Activated CD4-positive, alpha-beta T cell treated with anti-CD3 and anti-CD28 coated beads, Interleukin-2, amount 10 ng/mL, durations not matched to agents 24 days and 14 days (primary cell): ENCODE data around the gene NFATC3. TPM values are rescaled to one million over a fixed set of nuclear protein-coding genes. Genes with fewer than 3 reads are reported as not detected.

Experiments used
- DNase-seq: peaks from one replicate; pipeline ENCODE4 v3.0.0; 2022
- H3K27ac Mint-ChIP-seq: one replicate; pipeline ENCODE4 v1.8.0; 2022; ENCODE audit warnings: mild to moderate bottlenecking, mixed read lengths
- H3K27me3 Mint-ChIP-seq: one replicate; pipeline ENCODE4 v1.8.0; 2022; ENCODE audit warnings: mixed read lengths
- H3K36me3 Mint-ChIP-seq: one replicate; pipeline ENCODE4 v1.8.0; 2022; ENCODE audit warnings: low read depth, mild to moderate bottlenecking, mixed read lengths
- H3K4me1 Mint-ChIP-seq: one replicate; pipeline ENCODE4 v1.8.0; 2021; ENCODE audit warnings: mixed read lengths
- H3K4me3 Mint-ChIP-seq: one replicate; pipeline ENCODE4 v1.8.0; 2022; ENCODE audit warnings: mild to moderate bottlenecking, moderate library complexity, mixed read lengths
- H3K9me3 Mint-ChIP-seq: one replicate; pipeline ENCODE4 v1.8.0; 2021; ENCODE audit warnings: mixed read lengths
- intact Hi-C: fragments of 100-400 bp; cut with micrococcal nuclease; formaldehyde crosslinking; loops from one replicate; pipeline ENCODE4 v1.15.1; 2023
- total RNA-seq: library from RNA; stranded (reverse); gene quantifications from 2 replicates; pipeline ENCODE4 v1.2.3, GENCODE V29; 2022

Gene NFATC3
- total RNA-seq, 1 donor from 2014 or later = 146 TPM

DNA sequence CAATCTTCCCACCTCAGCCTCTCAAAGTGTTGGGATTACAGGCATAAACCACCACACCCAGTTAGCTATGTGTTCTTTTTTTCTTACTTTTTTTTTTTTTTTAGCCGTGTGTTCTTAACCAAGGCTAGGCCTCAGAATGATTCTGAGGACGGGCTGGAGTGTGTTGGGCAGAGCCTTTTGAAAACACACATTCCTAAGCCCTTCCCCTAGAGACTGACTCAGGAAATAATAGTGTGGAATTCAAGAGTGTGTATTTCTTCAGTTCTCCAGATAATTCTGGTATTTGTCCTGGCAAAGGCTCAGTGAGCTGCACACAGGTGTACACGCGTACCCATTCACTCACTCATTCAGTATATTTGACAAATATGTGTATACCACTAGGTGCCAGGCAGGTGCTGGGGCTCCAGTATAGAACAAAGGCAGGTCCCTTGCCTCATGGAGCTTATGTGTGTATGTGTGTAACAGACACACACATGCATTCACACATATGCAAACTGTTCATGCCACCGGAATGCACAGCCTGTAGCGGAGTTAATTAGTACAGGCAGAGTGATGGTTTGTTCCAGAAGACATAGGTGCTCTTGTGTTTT is 19.4 kb upstream of the NFATC3 start:
- Mint-ChIP-seq H3K27ac (peak overlapping the region; percentile 62), H3K9me3 (no peaks in the 10 kb centered on the region), H3K36me3 (peaks cover 64% of the 10 kb centered on the region), H3K4me3 (no peak overlapping the region), H3K4me1 (peaks cover 69% of the 10 kb centered on the region), H3K27me3 (no peaks in the 10 kb centered on the region)
- intact Hi-C loops = loop anchor here (2.0 kb wide), 1 partner anchor 13 kb away; no protein-coding TSS in a partner anchor
- DNase-seq = no peak

DNA sequence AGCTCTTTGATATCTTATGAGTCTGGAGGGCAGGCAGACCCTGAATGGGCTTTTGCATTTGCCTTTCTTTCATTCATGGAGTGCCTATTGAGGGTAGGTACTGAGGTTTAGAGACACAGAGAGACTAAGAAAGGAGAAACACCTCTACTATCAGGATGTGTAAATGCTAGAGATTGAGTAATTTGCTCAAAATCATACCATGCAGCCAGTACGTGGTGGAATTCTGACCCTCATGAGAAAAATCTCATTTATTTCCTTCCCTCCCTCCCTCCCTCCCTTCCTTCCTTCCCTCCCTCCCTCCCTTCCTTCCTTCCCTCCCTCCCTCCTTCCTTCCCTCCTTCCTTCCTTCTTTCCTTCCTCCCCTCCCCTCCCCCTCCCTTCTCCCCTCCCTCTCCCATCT is 18.4 kb upstream of the NFATC3 start:
- H3K4me1 Mint-ChIP-seq = peaks cover 70% of the 10 kb centered on the region
- intact Hi-C loops = no loop called here

DNA sequence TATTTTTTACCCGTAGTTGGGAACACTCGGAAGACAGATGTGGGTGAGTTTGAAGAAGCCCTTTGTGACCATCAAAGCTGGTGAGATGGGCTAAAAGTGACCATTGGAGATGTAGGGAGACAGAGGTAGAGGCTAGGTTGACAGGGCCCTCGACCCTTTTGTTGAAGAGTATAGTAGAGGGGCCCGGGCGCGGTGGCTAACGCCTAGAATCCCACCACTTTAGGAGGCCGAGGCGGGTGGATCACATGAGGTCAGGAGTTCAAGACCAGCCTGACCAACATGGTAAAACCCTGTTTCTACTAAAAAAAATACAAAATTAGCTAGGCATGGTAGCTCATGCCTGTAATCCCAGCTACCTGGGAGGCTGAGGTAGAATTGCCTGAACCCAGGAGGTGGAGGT is 16.2 kb upstream of the NFATC3 start:
- peaks cover 63% of the 10 kb centered on the region for H3K36me3 Mint-ChIP-seq

More for the DNA sequence above, 18.4 kb upstream of the NFATC3 start:
- Mint-ChIP-seq H3K9me3 (no peaks in the 10 kb centered on the region), H3K27ac (peak overlapping the region; percentile 62), H3K27me3 (no peaks in the 10 kb centered on the region), H3K4me3 (no peak overlapping the region), H3K36me3 (peaks cover 63% of the 10 kb centered on the region)
- no peak for DNase-seq

DNA sequence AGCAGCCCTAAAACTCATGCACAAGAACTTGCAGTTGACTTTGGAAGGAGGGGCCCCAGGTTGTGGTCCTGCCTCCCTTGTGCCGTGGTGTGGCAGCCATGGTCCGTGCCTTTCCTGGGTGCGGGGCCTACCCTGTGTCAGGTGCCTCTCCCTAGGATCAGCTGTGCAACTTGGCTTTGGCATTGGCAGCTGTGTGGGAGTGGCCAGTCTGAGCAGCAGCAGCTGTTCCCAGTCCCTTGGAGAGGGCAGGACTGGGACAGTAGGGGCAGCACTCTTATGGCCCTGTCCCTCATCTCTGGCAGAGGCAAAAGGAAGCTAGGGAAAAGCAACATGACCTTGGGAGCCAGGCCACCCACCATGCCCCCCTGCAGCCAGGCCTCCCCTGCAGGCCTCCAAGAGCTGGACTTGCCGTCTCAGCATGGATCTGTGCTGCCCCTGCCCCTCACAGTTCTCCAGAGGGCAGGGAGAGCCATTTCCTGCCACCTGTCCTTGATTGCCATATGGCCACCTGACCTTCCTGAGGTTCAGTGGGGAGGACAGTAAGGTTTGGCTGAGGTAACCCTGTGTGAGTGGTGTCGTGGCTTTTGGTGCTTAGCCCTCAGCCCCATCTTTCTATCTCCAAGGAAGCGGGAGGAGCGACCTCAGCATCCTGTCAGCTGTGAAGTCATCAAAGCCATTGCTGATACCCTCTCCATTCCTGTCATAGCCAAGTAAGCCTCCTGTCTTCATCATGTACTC is 15.5 kb upstream of the NFATC3 start:
- peak; percentile 88 for DNase-seq
- no peaks in the 10 kb centered on the region for H3K27me3 Mint-ChIP-seq
- peak overlapping the region; percentile 85 for H3K27ac Mint-ChIP-seq
- peak overlapping the region; percentile 65 for H3K4me3 Mint-ChIP-seq
- peaks cover 64% of the 10 kb centered on the region for H3K36me3 Mint-ChIP-seq
- peaks cover 3% of the 10 kb centered on the region for H3K9me3 Mint-ChIP-seq
- intact Hi-C loops = loop anchor here (1.0 kb wide), 1 partner anchor 10 kb away; no protein-coding TSS in a partner anchor
- H3K4me1 Mint-ChIP-seq = peaks cover 71% of the 10 kb centered on the region

More for the DNA sequence above, 16.2 kb upstream of the NFATC3 start:
- Mint-ChIP-seq H3K27ac (no peak overlapping the region), H3K27me3 (no peaks in the 10 kb centered on the region), H3K4me3 (no peak overlapping the region), H3K4me1 (peaks cover 71% of the 10 kb centered on the region), H3K9me3 (no peaks in the 10 kb centered on the region)
- intact Hi-C loops = no loop called here
- DNase-seq = no peak

DNA sequence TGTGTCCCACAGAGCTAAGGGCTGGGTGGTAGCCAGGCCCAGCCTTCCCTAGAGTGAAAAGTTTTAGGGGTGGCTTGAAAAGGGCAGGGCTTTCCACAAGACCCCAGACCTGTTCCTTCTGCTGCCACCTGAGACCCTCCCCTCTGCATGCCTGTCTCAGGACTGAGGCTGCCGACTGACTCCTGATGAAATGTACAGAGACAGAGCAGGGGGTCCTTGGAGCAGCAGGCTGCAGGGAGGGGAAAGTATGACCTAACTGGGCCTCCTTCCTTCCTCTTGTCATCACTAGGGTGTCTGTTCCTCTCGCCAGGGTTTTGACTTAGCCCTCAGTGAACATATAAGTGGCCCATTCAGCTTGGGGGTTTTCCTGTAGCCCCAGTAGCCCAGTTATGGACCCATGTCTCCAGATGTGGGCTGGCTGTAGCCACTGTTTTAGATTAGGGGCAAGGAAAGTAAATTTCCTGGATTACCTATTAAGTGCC is 14.9 kb upstream of the NFATC3 start:
- Mint-ChIP-seq H3K27ac (peak overlapping the region; percentile 85), H3K4me1 (peaks cover 73% of the 10 kb centered on the region), H3K4me3 (peak overlapping the region; percentile 65), H3K27me3 (no peaks in the 10 kb centered on the region), H3K36me3 (peaks cover 66% of the 10 kb centered on the region), H3K9me3 (peaks cover 6% of the 10 kb centered on the region)
- no peak for DNase-seq
- intact Hi-C loops = loop anchor here (1.0 kb wide), 1 partner anchor 9 kb away; no protein-coding TSS in a partner anchor

DNA sequence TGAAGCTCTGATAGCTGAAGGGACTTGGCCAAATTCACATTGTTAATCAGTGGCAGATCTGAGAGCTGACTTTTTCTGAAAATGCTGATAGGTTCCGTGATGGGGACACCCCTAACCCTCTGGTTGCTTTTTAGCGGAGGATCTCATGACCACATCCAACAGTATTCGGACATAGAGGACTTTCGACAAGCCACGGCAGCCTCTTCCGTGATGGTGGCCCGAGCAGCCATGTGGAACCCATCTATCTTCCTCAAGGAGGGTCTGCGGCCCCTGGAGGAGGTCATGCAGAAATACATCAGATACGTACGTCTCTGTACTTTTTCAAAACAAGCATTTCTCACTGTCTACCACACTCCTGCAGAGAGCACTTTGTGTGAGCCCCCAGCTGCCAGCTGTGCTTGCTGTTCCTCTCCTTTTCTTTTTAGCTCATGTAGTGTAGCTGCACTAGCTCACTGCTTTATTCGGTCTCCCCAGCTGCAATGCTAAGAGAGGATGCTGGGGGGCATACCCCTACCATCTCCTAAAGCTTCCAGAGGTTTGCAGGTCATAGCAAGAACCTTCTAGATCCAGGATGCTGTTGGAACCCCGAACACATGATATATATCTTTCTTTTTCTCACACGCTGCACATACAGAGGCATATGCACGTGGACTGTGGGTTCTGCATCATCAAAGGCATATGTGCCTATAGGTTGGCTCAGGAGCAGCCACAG is 14.2 kb upstream of the NFATC3 start:
- Mint-ChIP-seq H3K27ac (peak overlapping the region; percentile 91), H3K36me3 (peaks cover 73% of the 10 kb centered on the region), H3K4me1 (peaks cover 75% of the 10 kb centered on the region), H3K27me3 (no peaks in the 10 kb centered on the region), H3K4me3 (peak overlapping the region; percentile 65), H3K9me3 (peaks cover 6% of the 10 kb centered on the region)
- DNase-seq = peak; percentile 73
- intact Hi-C loops = loop anchor here (1.0 kb wide), 1 partner anchor 8 kb away; no protein-coding TSS in a partner anchor

DNA sequence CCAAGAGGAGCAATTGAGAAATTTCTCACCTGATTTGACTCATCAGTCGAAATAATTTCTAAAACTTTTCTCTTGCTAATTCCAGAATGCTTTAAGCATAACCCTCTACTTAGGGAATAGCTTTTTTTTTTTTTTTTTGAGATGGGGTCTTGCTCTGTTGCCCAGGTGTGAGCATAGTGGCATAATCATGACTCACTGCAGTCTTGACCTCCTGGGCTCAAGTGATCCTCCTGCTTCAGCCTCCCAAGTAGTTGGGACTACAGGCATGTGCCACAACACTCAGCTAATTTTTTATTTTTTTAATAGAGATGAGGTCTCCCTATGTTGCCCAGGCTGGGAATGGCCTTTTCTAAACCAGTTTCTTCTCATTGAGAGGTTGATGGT is 13.7 kb upstream of the NFATC3 start:
- Mint-ChIP-seq H3K9me3 (peaks cover 6% of the 10 kb centered on the region), H3K36me3 (peaks cover 74% of the 10 kb centered on the region), H3K27ac (peak overlapping the region; percentile 91), H3K4me1 (peaks cover 77% of the 10 kb centered on the region), H3K4me3 (no peak overlapping the region), H3K27me3 (no peaks in the 10 kb centered on the region)
- intact Hi-C loops = no loop called here
- DNase-seq = no peak

DNA sequence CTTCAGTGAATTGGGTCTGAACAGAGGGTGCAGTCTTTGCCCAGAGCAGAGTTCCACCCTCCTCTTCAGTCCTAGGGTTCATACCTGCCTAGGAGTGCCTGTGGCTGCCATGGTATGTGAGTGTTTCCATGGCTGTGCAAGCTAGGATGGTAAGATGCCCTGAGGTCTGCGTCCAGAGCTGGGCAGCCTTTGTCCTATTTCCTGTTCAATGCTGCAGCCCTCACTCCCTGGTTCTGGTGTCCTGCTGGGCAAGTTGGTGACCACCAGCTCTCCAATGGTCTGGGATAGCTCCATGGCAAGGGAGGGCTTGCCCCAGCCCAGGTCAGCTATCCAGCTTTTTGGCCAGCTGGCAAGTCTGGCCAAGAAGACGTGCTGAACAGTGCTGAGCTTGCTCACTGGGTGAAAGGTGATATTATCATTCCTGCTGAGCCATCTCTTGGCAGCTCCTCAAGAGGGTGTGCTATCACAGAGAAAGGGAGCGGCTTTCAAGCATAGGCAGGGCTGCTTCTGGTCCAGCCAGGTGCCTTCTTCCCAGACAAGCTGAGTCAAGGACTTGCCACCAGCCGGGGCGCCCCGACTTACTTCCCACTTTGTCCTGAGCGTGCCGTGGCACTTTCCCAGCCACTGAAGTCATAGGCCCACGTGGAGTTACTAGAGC is 13.0 kb upstream of the NFATC3 start:
- peak; percentile 62 for DNase-seq
- peaks cover 76% of the 10 kb centered on the region for H3K4me1 Mint-ChIP-seq
- no peak overlapping the region for H3K4me3 Mint-ChIP-seq
- no peaks in the 10 kb centered on the region for H3K27me3 Mint-ChIP-seq
- H3K9me3 Mint-ChIP-seq = peaks cover 6% of the 10 kb centered on the region
- H3K27ac Mint-ChIP-seq = peak overlapping the region; percentile 37
- peaks cover 74% of the 10 kb centered on the region for H3K36me3 Mint-ChIP-seq
- intact Hi-C loops = no loop called here

DNA sequence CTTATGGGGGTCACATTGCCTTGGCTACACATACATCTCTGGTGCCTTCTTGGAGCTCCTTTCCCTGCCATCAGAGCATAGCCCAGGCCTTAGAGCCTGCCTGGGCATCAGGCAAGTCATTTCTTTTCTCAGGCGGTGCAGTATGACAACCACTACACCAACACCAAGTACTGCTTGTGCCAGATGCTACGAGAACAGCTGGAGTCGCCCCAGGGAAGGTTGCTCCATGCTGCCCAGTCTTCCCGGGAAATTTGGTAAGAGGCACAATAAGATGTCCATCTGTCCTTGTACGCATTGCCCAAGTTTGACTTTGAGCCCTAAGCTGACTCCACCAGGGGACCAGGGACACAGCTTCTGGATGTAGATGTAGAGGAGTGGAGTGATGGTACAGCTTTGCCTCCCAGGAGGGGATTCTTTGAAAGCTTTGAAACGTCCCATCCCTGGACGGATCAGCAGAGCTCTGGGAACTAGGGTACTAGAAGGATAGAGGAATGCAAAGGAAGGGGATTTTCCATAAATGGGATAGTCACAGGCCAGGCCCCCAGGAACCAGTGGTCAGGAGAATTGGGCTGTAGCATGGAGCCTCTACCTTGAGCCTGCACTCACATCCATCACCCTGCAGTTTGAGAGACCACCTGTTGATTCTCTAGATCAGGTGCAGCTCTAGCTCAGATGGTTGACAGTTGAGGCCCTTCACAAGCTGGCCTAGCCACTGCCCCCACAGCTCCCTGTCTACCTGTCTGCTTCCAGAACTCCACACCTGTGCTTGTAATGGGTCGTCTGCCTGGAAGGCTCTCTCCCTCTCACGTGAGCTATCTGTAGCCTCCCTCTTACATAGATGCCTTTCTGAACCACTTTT is 11.0 kb upstream of the NFATC3 start:
- Mint-ChIP-seq H3K36me3 (peaks cover 76% of the 10 kb centered on the region), H3K9me3 (peaks cover 6% of the 10 kb centered on the region), H3K4me3 (peak overlapping the region; percentile 76), H3K4me1 (peaks cover 86% of the 10 kb centered on the region), H3K27ac (peak overlapping the region; percentile 89), H3K27me3 (no peaks in the 10 kb centered on the region)
- peak; percentile 60 for DNase-seq
- intact Hi-C loops = no loop called here

DNA sequence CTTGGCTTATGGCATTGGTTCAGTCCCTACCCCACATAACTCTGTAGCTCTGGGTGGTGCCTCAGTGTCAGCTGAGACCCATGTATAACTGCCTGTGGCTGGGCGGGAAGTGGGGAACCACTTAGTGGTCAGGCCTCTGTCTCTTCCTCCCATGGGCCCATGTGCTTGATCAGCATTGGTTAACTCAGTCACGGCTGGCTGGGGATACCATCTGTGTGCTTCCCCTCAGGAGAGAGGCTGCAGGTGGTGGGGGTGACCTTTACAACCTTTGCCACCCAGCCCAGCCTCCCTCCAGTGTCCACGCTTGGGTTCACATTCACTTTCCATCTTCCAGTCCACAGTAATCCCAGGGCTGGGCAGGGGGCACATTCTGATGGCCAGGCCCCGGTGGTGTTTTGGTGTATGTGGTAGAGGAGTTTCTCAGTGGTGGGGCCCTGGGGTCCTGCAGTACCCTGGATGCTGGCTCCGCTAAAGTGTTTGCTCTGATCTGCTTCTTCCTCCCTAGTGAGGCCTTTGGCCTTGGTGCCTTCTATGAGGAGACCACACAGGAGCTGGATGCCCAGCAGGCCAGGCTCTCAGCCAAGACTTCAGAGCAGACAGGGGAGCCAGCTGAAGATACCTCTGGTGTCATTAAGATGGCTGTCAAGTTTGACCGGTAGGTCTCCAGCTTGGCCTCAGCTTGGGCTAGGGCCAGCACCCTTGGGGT is 10.2 kb upstream of the NFATC3 start:
- Mint-ChIP-seq H3K9me3 (peaks cover 6% of the 10 kb centered on the region), H3K36me3 (peaks cover 78% of the 10 kb centered on the region), H3K27ac (peak overlapping the region; percentile 89), H3K4me1 (peaks cover 86% of the 10 kb centered on the region), H3K4me3 (peak overlapping the region; percentile 76), H3K27me3 (no peaks in the 10 kb centered on the region)
- peak; percentile 94 for DNase-seq
- intact Hi-C loops = no loop called here

DNA sequence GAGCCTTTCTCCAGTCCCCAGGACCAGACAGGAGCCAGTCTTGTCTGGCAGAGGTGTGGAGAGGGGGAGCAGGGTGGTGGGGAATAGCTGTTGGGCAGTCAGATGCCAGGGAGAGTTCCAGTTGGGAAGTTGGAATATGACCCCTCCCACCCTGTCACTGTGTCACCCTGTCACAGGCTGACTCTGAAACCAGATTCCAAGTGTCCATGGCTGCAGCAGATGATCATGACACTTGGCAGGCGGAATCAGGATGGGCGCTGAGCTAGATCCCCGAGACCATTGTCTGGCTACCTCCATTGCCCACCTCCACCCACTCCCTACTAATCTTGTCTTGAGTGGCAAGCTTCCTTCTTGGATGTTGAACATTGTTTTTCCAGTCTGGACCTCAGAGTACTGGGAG is 9.2 kb upstream of the NFATC3 start:
- H3K36me3 Mint-ChIP-seq = peaks cover 74% of the 10 kb centered on the region
- intact Hi-C loops = no loop called here
- H3K9me3 Mint-ChIP-seq = peaks cover 6% of the 10 kb centered on the region
- no peak for DNase-seq
- H3K4me3 Mint-ChIP-seq = no peak overlapping the region
- H3K4me1 Mint-ChIP-seq = peaks cover 82% of the 10 kb centered on the region
- peak overlapping the region; percentile 89 for H3K27ac Mint-ChIP-seq
- no peaks in the 10 kb centered on the region for H3K27me3 Mint-ChIP-seq

DNA sequence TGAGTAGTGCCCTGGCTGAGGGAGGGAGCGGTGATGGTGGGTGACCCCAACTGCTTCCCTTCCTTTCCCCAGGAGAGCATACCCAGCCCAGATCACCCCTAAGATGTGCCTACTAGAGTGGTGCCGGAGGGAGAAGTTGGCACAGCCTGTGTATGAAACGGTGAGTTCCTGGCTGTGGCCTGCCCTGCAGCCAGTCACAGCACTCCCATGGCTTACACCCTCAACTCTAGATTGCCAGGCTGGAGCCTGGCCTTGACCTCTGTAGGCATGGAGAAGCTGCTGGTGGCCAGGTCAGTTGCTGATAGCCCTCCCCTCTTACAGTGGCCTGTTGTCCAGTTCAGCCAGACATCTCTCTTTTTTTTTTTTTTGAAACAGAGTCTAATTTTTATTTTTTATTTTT is 8.6 kb upstream of the NFATC3 start:
- Mint-ChIP-seq H3K9me3 (peaks cover 6% of the 10 kb centered on the region), H3K4me3 (no peak overlapping the region), H3K4me1 (peaks cover 82% of the 10 kb centered on the region), H3K36me3 (peaks cover 73% of the 10 kb centered on the region), H3K27ac (peak overlapping the region; percentile 89), H3K27me3 (no peaks in the 10 kb centered on the region)
- intact Hi-C loops = no loop called here
- peak; percentile 60 for DNase-seq
